Measurements from ENCODE around the gene CDH20. TPM values are rescaled to one million over a fixed set of nuclear protein-coding genes. Genes with fewer than 3 reads are reported as not detected.

Gene CDH20
- total and polyA plus RNA-seq, 2 of the 4 experiments (the other 2 are of a cell fraction), result not detected

- Histone ChIP-seq H3K9ac (ENCODE audit: low read depth, low read length) (no peak overlapping the region), H4K20me1 (ENCODE audit: insufficient read depth, low read length) (no peaks in the 10 kb centered on the region), H3K4ac (ENCODE audit: low read depth, low read length) (no peak overlapping the region), H3K23ac (ENCODE audit: low read depth, low read length) (no peak overlapping the region), H3K14ac (replicated peaks; ENCODE audit: low read depth, low read length) (no peak overlapping the region), H3K4me2 (ENCODE audit: low read depth, low read length) (no peak overlapping the region), H2BK5ac (ENCODE audit: low read depth, low read length, poor library complexity, severe bottlenecking) (no peak overlapping the region), H3K27ac (ENCODE audit: insufficient read depth, low read length) (no peak overlapping the region), H3K4me1 (ENCODE audit: control insufficient read depth, insufficient read depth, low read length) (peaks cover 6% of the 10 kb centered on the region), H3K4me3 (ENCODE audit: insufficient read depth, low read depth, low read length) (no peak overlapping the region), H4K5ac (ENCODE audit: low read depth, low read length) (no peak overlapping the region), H3K56ac (ENCODE audit: extremely low read depth, insufficient read depth, low read length) (no peak overlapping the region), H4K8ac (ENCODE audit: low read depth in 2 of 2, low read length in 2 of 2) (no peak overlapping the region), H3K18ac (ENCODE audit: low read depth, low read length) (no peak overlapping the region), H3K36me3 (ENCODE audit: control insufficient read depth, insufficient read depth, low read length) (no peaks in the 10 kb centered on the region), H2BK120ac (ENCODE audit: low read depth, low read length) (no peak overlapping the region; the same call in 1 of the 2 replicates), H2BK15ac (ENCODE audit: low read depth, low read length) (no peak overlapping the region), H4K91ac (ENCODE audit: insufficient read depth, low read depth, low read length) (no peak overlapping the region), H2AK5ac (ENCODE audit: low read depth, low read length) (no peak overlapping the region), H3K9me3 (ENCODE audit: control insufficient read depth, insufficient read depth, low read length) (no peaks in the 10 kb centered on the region), H2AK9ac (replicated peaks; ENCODE audit: low read depth, low read length, poor library complexity) (no peak overlapping the region), H3K9me1 (ENCODE audit: insufficient read depth, low read length) (peaks cover 4% of the 10 kb centered on the region), H3K27me3 (ENCODE audit: control insufficient read depth, insufficient read depth, low read length) (no peaks in the 10 kb centered on the region), H2AFZ (replicated peaks; ENCODE audit: low read length, poor library complexity) (no peak overlapping the region), H3K79me1 (ENCODE audit: low read depth in 1 of 2, low read length in 2 of 2) (no peaks in the 10 kb centered on the region), H2BK20ac (ENCODE audit: low read depth, low read length) (no peak overlapping the region)
- ATAC-seq (ENCODE audit: low read depth) (no peak), DNase-seq (no peak)
- no peak for TF ChIP-seq RAD21 (IDR thresholded peaks at IDR 0.05; ENCODE audit: low read length)
- TF ChIP-seq ELK1 (IDR thresholded peaks at IDR 0.05; ENCODE audit: borderline replicate concordance, low read depth, low read length), result no peak
- TF ChIP-seq USF2 (IDR thresholded peaks at IDR 0.05; ENCODE audit: low read depth, low read length), result no peak
- TF ChIP-seq POLR2A (IDR thresholded peaks at IDR 0.05; ENCODE audit: low read depth, low read length), result no peak
- TF ChIP-seq CHD1 (IDR thresholded peaks at IDR 0.05; ENCODE audit: low read depth, low read length), result no peak
- no peak for TF ChIP-seq SMC3 (IDR thresholded peaks at IDR 0.05; ENCODE audit: low read depth, low read length)
- TF ChIP-seq CTCF (conservative IDR thresholded peaks at IDR 0.05; ENCODE audit: low read depth, low read length), result no peak
- no peak for TF ChIP-seq NFE2L2 (IDR thresholded peaks at IDR 0.05; ENCODE audit: low read depth, low read length)
- ChIA-PET POLR2A (ENCODE audit: unreplicated experiment) (no interaction called here), CTCF (no interaction called here)
- no CpG with 5 or more reads among the region's 2 CpGs for WGBS, 2 experiments (ENCODE audit: extremely low coverage in 2 of 2, insufficient read length in 1 of 2)
- in situ Hi-C loops (cut with MboI; ENCODE audit: low sequenced_read_pairs) (loop anchor here (10.0 kb wide), 2 partner anchors 316 to 556 kb away; partner anchors contain the start of gene RNF152), intact Hi-C loops (cut with micrococcal nuclease) (no loop called here), dilution Hi-C loops (cut with HindIII; ENCODE audit: low sequenced_read_pairs, unreplicated experiment) (no loop called here)
- BruUV-seq (replicated peaks), result no TSS peak
Measured at GRCh38 chr18:61578846-61579245, 245.6 kb downstream of the CDH20 start.
